Measurements from ENCODE around the gene KIF5A.

Gene KIF5A

DNA sequence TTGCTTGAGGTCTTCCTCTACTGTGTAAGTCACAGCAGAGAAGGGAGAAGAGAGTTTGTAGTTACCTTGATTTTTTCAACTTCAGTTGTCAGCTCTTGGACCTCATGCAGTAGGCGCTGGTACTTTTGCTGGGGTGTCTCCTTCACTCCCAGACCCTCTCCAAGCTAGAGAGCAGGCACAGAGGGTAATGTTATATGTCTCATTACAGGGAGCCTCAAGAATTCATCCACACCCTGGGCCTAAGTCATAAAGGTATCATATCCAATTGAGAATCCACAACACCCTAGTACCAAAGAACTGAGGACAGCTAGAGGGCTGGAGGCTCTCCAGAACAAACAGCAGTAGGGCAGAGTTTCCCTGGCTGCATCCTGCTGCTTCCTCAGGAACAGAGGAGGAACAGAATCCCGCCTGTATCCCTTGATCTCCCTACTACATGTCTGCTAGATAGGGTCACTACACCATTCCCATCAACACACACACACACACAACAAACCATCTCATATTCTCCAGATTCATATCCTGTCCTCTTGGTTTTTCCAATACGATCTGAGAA, 14.8 kb upstream of the KIF5A start:
- in situ Hi-C loops (cut with HindIII; ENCODE audit: low sequenced_read_pairs): no loop called here

- in situ Hi-C loops (cut with HindIII; ENCODE audit: low sequenced_read_pairs): no loop called here
These were observed 13.9 kb upstream of the KIF5A start for GRCh38 chr12:57535764-57536596.

DNA sequence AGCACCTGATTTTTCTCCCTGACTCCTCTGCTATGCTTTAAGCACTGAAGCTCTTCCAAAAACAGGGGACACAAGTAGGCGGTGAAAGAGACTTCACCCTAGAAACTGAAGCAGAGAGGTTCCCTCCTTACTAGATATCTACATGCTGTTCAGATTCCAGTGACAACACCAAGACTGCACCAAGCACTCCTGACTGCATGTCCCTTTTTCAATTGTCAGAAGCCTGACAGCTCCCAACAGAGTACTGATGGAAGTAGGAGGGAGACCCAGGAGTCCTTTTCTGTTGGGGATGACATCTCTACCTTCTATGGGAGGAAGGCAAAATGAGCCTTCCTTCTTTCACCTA, 13.3 kb upstream of the KIF5A start:
- in situ Hi-C loops (cut with HindIII; ENCODE audit: low sequenced_read_pairs): no loop called here

DNA sequence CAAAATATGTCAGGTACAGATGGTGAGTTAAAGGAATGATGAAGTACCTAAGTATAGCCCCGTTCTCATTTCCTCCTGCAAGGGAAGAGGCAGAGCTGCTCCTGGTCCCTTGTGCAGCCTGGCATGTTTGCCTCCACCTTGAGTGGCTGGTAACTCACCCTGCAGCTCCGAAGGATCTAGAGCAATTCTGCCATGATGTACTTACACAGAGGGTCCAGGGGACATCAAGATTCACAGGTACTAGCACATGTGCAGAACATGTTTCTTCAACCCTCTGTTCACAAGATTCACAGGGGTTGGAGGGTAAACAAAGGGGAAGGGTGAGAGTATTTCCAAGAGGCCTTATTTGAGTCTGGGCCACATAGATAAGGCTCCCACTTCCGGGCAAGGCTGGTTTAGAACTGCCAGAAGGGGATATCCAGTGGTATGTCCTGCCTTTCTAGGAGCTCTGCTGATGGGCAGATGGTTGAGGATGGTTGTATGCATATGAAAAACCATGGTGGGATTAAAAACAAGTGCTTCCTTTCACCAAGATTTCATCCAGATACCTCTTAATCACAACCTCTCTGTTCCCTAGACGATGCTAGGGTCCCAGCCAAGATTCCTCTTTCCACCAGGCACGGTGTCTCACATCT, 10.6 kb upstream of the KIF5A start:
- in situ Hi-C loops (cut with HindIII; ENCODE audit: low sequenced_read_pairs): no loop called here

DNA sequence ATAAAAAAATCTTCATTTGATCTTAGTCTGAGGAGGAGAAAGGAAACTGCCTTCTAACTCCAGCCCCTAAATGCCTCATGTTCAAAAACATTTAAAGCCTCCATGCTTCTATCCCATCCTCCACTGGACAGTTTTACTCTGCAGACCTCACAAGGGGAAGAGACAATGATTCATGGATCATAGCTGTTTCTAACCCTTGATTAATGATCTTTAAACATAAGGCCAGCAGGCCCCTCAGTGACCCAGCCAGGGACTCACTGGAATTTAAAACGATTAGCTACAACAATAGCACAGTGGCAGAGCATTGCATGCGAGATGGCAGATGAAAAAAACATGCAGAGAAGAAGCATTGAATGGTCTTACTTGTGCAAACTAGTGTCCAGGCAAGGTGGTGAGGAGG, 8.8 kb upstream of the KIF5A start:
- in situ Hi-C loops (cut with HindIII; ENCODE audit: low sequenced_read_pairs): no loop called here

DNA sequence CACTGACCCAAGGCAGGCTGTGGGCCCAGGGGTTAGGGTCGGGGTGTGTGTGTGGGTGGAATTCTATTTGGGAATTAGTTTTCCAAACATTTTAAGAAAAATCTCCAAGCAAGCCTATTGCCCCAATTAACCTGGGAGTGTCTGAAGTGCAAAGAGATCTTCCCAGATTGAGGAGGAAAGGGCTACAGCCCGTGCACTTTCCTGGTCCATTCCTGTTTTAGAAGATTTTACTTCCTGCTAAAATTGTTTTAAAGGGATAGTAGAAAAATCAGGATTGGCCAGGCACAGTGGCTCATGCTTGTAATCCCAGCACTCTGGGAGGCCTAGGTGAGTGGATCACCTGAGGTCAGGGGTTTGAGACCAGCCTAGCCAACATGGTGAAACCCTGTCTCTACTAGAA, 8.1 kb upstream of the KIF5A start:
- in situ Hi-C loops (cut with HindIII; ENCODE audit: low sequenced_read_pairs): no loop called here

DNA sequence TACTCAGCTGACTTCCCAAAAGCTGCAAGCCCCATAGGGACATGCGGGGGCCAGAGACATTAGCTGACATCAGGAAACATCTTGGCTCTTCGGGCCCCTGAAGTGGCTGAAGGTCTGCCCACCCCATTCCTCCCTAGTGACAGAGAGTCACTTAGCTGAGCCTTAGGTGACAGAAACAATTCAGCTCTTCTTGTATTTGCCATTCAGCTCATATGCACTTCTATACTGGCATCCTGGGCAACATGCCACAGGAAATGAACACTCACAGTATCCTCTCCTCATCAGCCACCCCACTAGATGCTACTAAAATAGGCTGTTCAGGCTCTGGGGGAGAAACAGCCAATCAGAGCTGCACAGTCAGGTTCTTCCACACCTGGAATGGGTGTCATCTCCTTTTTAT, 6.3 kb upstream of the KIF5A start:
- in situ Hi-C loops (cut with HindIII; ENCODE audit: low sequenced_read_pairs): no loop called here

- in situ Hi-C loops (cut with HindIII; ENCODE audit: low sequenced_read_pairs): no loop called here
These were observed 3.9 kb upstream of the KIF5A start for GRCh38 chr12:57545809-57546437.

GRCh38 chr12:57546438-57547287, 3.2 kb upstream of the KIF5A start, which contains the start of gene DCTN2:
Gene DCTN2 (minus strand): TSS chr12:57547192. CDS start chr12:57547063, 129 bp downstream.
- in situ Hi-C loops (cut with HindIII; ENCODE audit: low sequenced_read_pairs): no loop called here

DNA sequence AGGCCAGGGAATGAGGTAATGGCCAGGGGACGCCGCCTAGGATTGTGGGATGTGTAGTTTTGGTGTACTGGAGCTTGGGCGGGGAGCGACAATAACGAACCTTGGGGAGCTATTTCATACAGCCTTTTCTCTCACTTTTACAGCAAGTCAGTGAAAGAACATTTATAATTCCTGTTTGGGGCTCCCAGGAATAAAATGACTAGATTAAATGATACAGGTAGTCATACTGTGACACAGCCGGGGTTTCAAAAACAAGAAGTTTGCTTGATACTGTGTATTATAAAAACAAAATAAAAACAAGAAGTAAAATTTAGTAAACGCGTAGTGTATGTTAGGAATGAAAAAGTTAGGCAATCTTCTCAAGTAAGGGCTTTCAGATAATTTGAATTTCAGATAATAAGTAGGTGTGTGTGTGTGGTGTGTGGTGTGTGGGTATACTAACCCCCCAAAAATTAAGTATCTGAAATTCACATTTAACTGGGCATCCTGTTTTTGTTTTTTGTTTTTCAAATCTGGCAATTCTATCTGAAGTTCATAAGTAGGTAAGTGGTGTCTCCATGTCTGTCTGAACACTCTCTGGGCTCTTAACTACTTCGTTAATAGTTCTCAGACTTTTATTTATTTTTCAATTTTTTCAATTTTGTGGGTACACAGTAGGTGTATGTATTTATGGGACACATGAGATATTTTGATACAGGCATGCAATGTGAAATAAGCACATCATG, 2.4 kb upstream of the KIF5A start:
- in situ Hi-C loops (cut with HindIII; ENCODE audit: low sequenced_read_pairs): no loop called here

- in situ Hi-C loops (cut with HindIII; ENCODE audit: low sequenced_read_pairs): no loop called here
These were observed 1.9 kb upstream of the KIF5A start for GRCh38 chr12:57548013-57548315.

GRCh38 chr12:57548488-57548887, 1.4 kb upstream of the KIF5A start:
- in situ Hi-C loops (cut with HindIII; ENCODE audit: low sequenced_read_pairs): no loop called here

GRCh38 chr12:57549203-57549908, 488 bp upstream of the KIF5A start:
- in situ Hi-C loops (cut with HindIII; ENCODE audit: low sequenced_read_pairs): no loop called here

- in situ Hi-C loops (cut with HindIII; ENCODE audit: low sequenced_read_pairs): no loop called here
These were observed 1.1 kb downstream of the KIF5A start for GRCh38 chr12:57550641-57551549.

DNA sequence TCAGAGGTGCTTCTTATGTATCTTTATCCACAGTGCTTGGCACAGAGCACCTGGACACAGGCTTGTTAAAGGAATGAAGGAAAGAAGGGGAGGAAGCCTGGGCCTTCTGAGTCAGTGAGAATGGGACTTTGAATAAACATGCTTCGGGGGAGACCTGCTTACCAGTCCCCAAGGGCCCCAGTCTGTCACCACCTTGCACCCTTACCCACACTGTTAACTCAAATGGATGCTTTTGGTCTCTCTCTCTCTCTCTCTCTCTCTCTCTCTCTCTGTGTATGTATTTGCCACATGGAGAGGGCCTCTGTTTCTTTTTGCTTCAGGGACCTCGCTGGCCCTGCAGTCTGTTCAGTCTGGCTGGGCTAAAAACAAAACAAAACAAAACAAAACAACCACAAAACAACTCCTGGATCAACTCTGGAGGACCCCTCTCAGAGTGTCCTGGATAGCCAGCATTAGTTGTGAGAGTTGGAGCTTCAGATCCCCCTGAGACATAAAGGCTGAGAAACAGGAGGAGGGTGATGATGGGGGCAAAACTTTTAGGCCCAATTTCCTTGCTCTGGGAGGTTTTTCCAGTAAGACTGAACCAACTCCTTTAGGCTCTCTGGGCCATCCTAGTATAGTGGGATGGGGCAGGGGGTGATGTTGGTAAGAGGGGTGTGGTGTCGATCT, 1.9 kb downstream of the KIF5A start:
- in situ Hi-C loops (cut with HindIII; ENCODE audit: low sequenced_read_pairs): no loop called here

DNA sequence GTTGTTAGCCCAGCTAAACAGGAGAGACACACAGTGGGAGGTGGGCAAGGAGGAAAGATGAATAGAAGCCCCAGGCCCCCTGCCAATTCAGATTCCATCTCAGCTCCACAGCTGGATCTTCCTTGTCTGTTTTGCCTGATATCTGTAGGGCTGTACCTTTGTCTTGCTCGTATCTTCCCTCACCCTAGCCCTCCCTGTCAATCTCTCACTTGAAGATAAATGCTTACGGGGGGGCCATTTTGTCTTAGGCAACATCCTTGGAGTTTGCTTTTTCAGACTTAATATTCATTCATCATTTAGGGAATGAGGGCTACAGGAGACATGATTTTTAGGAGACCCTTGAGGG, 2.4 kb downstream of the KIF5A start:
- in situ Hi-C loops (cut with HindIII; ENCODE audit: low sequenced_read_pairs): no loop called here

DNA sequence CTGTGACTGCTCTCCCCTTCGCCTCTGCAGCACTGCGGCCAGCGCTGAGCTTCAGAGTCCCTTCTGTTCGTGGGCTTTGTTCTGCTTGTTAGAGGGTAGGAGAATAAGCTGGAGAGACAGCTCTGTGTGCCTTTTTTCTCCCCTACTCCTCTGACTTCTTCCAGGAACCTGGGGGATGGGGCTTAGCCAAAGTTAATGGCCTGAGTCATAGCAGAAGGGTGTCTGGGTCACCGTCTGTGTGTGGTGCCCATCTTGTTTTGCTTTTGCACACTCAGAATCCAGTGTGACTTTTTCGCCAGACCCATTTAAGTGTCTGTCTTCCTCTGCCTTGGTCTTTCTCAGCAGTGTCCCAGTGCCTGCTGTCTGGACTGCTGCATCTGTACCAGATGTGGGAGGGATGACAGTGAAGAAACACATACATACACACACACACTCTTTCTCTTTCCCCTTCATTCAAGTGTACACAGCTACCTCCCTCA, 3.0 kb downstream of the KIF5A start:
- in situ Hi-C loops (cut with HindIII; ENCODE audit: low sequenced_read_pairs): no loop called here
